GM18951 (cell line): ENCODE results near the gene EIF3F.

Experiments used
- POLR2A ChIP-seq: IDR thresholded peaks from 4 replicates; pipeline ENCODE4 v1.6.1; 2011; ENCODE audit warnings: mild to moderate bottlenecking; ENCODE audit not compliant: insufficient read length, insufficient read depth; ENCODE audit errors: extremely low read depth
- in situ Hi-C: fragments of 300-500 bp; cut with MboI; formaldehyde crosslinking; loops from one replicate; pipeline ENCODE4 v1.12.0; 2022; ENCODE audit warnings: low sequenced_read_pairs, mixed read lengths, inconsistent platforms; ENCODE audit not compliant: unreplicated experiment

The EIF3F gene

GRCh38 chr11:7971846-7972245 lies 15.3 kb upstream of the EIF3F start:
- in situ Hi-C loops: no loop called here

GRCh38 chr11:7973011-7973410 lies 14.1 kb upstream of the EIF3F start:
- in situ Hi-C loops: no loop called here
- no peak for TF ChIP-seq POLR2A

More at GRCh38 chr11:7971846-7972245, 15.3 kb upstream of the EIF3F start:
- no peak for TF ChIP-seq POLR2A

DNA sequence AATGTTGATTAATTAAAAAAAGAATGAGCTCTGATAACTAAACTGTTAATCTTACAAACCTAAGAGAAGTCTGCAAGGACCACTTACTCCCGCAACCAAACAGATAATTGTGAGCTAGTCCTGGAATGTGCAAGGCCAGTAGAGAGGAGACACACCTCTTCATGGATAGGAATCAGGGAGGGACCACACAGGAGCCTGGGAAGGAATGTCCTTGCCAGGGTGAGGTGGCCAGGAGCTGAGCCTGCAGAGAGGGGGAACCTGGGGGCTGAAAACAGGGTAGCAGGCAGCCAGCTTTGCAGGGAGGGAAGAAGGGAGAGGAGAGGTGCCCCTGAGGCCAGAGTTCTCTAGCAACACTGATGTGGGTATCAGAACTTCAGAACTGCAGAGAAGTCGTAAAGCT lies 12.5 kb upstream of the EIF3F start:
- TF ChIP-seq POLR2A: no peak
- in situ Hi-C loops: no loop called here

DNA sequence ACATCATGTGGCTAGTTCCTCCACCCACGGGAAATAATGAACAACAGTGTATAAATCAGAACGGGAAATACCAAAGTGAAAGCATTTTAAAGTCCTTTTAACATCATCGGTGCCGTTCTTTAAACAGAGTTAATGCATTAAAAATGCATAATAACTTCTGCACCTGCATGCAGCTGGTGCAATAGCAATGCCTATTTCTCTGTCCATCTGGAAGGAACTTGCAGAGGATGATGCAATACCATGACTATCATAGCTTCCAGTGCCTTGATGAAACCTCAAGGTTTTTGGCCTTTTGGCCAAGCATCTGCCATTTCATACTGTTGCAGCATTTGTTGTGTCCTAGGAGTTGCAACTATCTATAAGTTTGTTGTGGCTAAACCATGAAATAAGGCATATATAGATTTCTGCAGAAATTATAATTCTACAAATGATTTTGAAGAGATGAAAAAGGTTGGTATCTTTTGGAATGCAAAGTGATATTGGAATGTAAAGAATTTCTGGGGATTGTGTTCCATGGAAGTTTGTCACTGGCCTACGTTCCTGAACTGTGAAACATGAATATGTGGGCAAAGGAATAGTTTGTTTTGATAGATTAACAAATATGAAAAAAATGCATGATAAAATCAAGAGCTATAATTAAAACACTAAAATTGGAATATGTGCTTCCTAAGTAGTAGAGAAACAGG lies 9.8 kb upstream of the EIF3F start:
- in situ Hi-C loops: no loop called here
- no peak for TF ChIP-seq POLR2A

- in situ Hi-C loops: loop anchor here (10.0 kb wide), 1 partner anchor 87 kb away; no protein-coding TSS in a partner anchor
- TF ChIP-seq POLR2A: no peak
These were observed 5.4 kb upstream of the EIF3F start for GRCh38 chr11:7981619-7982157.

DNA sequence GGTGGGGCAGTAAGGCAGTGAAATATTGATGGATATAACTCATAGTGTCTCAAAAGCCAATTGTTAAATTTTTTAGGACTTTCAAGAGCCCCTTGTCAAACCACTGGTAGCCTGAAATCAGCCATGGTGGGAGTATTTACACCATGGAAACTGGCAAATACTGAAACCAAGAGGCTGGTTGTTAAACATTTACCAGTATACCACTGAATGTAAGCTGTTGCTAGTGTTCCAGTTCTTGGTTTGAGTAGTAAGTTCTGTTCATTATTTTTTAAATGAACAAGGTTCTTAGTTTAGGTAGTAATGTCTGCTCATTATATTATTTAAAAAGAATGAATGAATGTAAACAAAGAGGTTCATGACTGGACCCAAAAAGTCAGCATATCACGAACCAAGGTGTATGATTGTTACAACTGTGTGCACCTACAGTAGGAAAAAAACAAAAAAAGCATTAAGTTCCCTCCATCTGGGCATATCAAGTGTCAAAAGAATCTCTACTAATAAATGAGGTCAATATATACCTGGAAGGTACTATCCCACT lies 4.5 kb upstream of the EIF3F start:
- no peak for TF ChIP-seq POLR2A
- in situ Hi-C loops: loop anchor here (10.0 kb wide), 1 partner anchor 88 kb away; no protein-coding TSS in a partner anchor

DNA sequence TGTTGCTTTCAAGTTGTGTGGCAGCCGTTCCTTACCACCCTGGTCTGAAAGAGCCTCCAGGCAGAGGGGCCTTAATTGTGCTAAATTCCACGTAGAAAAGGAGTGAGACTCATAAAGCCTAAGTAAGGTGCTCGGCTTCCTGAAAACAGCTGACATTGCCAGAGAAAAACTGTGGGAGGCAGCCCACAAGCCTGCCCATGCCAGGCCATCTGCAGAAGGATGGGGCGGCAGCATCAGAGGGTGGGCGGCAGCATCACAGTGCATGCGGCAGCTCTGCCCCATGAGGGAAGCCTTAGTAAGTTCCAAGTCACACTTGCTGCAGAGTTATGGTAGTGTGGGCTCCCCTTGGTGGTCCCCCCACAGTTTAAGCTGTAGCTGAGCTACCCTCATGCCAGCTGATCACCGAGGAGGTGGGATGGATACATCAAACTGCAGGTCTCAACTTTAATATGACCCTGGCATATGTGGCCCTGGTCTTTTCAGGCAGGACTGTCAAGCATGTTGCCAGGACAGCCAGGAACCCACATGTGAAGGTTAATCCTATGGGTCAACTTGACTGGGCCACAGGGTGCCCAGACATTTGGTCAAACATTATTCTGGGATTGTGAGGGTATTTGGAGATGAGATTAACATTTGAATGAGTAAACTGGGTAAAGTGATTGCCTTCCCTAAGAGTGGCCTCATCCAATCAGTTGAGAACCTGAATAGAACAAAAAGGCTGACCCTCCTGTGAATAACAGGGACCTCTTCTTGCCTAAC lies 3.1 kb upstream of the EIF3F start:
- no peak for TF ChIP-seq POLR2A
- in situ Hi-C loops: loop anchor here (10.0 kb wide), 1 partner anchor 89 kb away; no protein-coding TSS in a partner anchor

DNA sequence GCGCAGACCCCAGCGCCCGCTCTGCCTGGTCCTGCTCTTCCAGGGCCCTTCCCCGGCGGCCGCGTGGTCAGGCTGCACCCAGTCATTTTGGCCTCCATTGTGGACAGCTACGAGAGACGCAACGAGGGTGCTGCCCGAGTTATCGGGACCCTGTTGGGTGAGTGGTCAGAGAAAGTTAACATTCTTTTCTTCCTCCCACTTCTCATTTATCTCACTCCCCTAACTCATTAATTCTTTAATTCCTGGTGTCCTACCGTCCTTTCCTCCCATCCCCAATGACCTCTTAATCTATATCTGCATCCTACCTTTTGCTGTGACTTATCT lies 385 bp downstream of the EIF3F start:
- in situ Hi-C loops: loop anchor here (10.0 kb wide), 1 partner anchor 93 kb away; no protein-coding TSS in a partner anchor

DNA sequence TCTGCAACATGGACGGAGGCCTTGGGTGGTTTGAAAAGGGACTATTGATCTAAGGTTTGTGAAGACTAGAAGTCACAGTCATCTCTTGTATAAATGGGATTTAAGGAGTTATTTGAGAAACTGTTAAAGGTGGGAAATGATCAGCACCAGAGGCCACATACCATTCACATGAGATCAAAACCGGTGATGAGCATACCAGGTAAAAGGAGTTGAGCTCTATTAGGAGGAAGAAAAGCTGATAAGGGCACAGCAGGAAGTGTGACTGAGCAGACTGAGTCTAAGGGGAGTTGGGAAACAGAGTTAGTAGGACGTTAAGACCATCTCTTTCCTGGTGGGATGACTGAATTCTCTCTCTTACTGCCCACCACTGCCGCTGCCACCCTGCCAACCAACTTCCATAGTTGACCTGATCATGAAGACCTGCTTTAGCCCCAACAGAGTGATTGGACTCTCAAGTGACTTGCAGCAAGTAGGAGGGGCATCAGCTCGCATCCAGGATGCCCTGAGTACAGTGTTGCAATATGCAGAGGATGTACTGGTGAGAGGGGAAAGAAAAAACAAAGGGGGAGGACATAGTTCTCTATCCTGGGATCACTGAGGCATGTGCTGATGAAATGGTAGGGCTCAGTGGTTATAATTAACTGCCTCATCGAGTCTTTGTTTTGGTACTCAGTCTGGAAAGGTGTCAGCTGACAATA lies 7.6 kb downstream of the EIF3F start:
- in situ Hi-C loops: no loop called here
- TF ChIP-seq POLR2A: no peak

DNA sequence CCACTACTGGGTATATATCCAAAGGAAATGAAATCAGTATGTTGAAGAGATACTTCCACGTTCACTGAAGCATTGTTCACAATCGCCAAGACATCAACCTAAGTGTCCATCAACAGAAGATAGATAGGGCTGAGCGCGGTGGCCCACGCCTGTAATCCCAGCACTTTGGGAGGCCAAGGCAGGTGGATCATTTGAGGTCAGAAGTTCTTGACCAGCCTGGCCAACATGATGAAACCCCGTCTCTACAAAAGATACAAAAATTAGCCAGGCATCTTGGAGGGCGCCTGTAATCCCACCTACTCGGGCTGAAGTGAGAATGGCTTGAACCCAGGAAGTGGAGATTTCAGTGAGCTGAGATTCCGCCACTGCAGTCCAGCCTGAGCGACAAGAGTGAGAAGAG lies 12.7 kb downstream of the EIF3F start:
- in situ Hi-C loops: loop anchor here (10.0 kb wide), 1 partner anchor 95 kb away; no protein-coding TSS in a partner anchor
- TF ChIP-seq POLR2A: no peak

DNA sequence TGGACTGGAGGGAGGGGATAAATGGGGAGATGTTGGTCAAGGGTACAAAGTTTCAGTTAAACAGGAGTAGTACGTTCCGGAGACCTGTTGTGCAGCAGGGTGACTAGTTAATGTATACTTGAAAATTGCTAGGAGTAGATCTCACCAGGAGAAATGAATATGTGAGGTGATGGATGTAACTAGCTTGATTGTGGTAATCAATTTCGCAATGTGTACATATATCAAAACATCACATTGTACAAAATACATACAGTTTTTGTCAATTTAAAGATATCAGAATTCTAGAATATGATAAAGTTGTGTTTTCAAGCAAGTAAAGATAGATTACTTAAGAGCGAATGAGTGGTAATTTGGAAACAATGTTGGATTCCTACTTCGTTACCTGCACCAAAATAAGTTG lies 13.3 kb downstream of the EIF3F start:
- no peak for TF ChIP-seq POLR2A
- in situ Hi-C loops: loop anchor here (10.0 kb wide), 1 partner anchor 94 kb away; no protein-coding TSS in a partner anchor

DNA sequence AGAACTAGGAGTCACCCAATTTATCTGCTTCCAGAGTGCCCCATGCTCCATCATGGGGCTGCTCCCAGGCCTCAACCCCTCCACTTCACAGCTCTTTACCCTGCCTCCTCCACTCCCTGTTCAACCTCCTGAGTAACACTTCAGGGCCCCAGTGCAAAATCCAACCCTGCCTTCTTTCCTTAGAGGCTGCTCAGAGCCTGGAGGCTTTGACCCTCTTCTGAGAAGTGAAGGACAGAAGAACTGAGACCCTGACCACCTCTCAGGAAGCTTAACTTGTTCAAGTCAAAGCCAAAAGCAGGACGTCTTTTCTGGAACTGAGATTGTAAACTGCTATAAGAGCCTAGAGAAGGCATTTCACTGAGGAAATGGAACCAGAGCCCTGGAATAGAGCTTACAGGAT lies 15.5 kb downstream of the EIF3F start:
- in situ Hi-C loops: loop anchor here (10.0 kb wide), 1 partner anchor 92 kb away; no protein-coding TSS in a partner anchor
- TF ChIP-seq POLR2A: no peak

GRCh38 chr11:8003187-8003586 lies 16.1 kb downstream of the EIF3F start:
- in situ Hi-C loops: loop anchor here (10.0 kb wide), 1 partner anchor 92 kb away; no protein-coding TSS in a partner anchor
- no peak for TF ChIP-seq POLR2A
